Measurements from ENCODE around the gene COL1A1. TPM values are rescaled to one million over a fixed set of nuclear protein-coding genes. Genes with fewer than 3 reads are reported as not detected.
A peak's percentile ranks its signal among the peaks of the same experiment; 100 is the strongest.

The COL1A1 gene
- total and polyA plus RNA-seq, 2 experiments from 2014 or later = 6,472 to 15,283 TPM

DNA sequence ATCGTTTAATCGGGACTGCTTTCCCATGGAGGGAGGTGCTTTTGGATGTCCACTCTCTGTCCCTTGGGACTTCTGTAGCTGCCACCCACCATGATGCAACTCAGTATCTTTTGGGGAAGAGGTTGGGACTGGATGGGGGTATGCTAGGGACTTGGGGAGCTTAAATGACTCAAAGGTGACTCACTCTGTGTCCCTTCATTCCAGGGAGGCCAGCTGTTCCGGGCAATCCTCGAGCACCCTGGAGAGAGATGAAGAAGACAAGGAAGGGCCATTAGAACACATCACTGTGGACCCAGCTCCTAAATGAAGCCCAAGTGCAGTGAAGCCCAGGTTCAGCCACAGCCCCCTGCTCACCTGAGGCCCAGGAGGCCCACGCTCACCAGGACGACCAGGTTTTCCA, 4.6 kb downstream of the COL1A1 start:
- Histone ChIP-seq H3K4me3 (peak overlapping the region; percentile 99), H2AFZ (no peak overlapping the region), H3F3A (ENCODE audit: insufficient read depth) (peaks cover 71% of the 10 kb centered on the region), H3K9me3 (ENCODE audit: low read depth) (no peaks in the 10 kb centered on the region), H3K27me3 (replicated peaks; ENCODE audit: insufficient read depth) (no peaks in the 10 kb centered on the region), H4K20me1 (ENCODE audit: insufficient read depth) (no peaks in the 10 kb centered on the region), H3K4me1 (ENCODE audit: insufficient read depth) (peaks cover 60% of the 10 kb centered on the region), H3K9me2 (ENCODE audit: insufficient read depth) (no peaks in the 10 kb centered on the region), H3K27ac (peak overlapping the region; percentile 100), H3K79me2 (ENCODE audit: insufficient read depth) (peaks cover 98% of the 10 kb centered on the region), H3K9ac (peak overlapping the region; percentile 100), H3K4me2 (ENCODE audit: unreplicated experiment) (peak overlapping the region; percentile 94), H3K36me3 (ENCODE audit: low read depth) (peaks cover 76% of the 10 kb centered on the region)
- in situ Hi-C loops (cut with MboI) = no loop called here
- TF ChIP-seq EZH2phosphoT487 (IDR thresholded peaks at IDR 0.05; ENCODE audit: insufficient read depth, low read depth) (no peak), EZH2 (IDR thresholded peaks at IDR 0.05; ENCODE audit: insufficient read depth, poor library complexity, severe bottlenecking) (no peak)
- DNase-seq = peak; percentile 92
- 0 to 2% methylated on average over 6 of the region's 6 CpGs for WGBS, 2 experiments (ENCODE audit: low coverage in 1 of 2, low lambda C conversion rate in 2 of 2, missing lambda C conversion rate in 2 of 2)

DNA sequence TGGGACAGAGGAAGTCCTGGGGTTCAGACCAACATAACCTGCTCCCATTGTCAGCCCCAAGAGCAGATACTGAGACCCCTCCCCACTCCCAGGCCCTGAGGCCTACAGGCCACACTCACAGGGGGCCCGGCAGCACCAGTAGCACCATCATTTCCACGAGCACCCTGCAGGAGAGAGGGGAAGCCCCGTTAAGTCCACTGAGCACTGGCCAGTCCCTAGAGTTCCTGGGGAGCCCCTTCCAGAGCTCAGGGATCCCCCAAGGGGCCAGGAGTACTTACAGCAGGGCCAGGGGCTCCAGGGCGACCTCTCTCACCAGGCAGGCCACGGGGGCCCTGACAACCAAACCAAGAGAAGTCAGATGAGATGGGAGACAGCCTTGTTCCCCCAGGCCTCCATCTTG, 5.4 kb downstream of the COL1A1 start:
- H3K9ac ChIP-seq = peak overlapping the region; percentile 100
- H3K36me3 ChIP-seq (ENCODE audit: low read depth) = peaks cover 79% of the 10 kb centered on the region
- H3K4me3 ChIP-seq = peak overlapping the region; percentile 99
- peaks cover 66% of the 10 kb centered on the region for H3K4me1 ChIP-seq (ENCODE audit: insufficient read depth)
- no peaks in the 10 kb centered on the region for H4K20me1 ChIP-seq (ENCODE audit: insufficient read depth)
- peak overlapping the region; percentile 100 for H3K27ac ChIP-seq
- no peaks in the 10 kb centered on the region for H3K27me3 ChIP-seq (replicated peaks; ENCODE audit: insufficient read depth)
- peak overlapping the region; percentile 94 for H3K4me2 ChIP-seq (ENCODE audit: unreplicated experiment)
- DNase-seq = peak; percentile 53
- no peaks in the 10 kb centered on the region for H3K9me2 ChIP-seq (ENCODE audit: insufficient read depth)
- no peak overlapping the region for H2AFZ ChIP-seq
- peaks cover 76% of the 10 kb centered on the region for H3F3A ChIP-seq (ENCODE audit: insufficient read depth)
- peaks cover 96% of the 10 kb centered on the region for H3K79me2 ChIP-seq (ENCODE audit: insufficient read depth)
- no peaks in the 10 kb centered on the region for H3K9me3 ChIP-seq (ENCODE audit: low read depth)
- WGBS, 2 experiments (ENCODE audit: low coverage in 1 of 2, low lambda C conversion rate in 2 of 2, missing lambda C conversion rate in 2 of 2) = 0 to 7% methylated on average over 4 to 5 of the region's 5 CpGs
- TF ChIP-seq EZH2phosphoT487 (IDR thresholded peaks at IDR 0.05; ENCODE audit: insufficient read depth, low read depth) (no peak), EZH2 (IDR thresholded peaks at IDR 0.05; ENCODE audit: insufficient read depth, poor library complexity, severe bottlenecking) (no peak)
- in situ Hi-C loops (cut with MboI) = no loop called here

DNA sequence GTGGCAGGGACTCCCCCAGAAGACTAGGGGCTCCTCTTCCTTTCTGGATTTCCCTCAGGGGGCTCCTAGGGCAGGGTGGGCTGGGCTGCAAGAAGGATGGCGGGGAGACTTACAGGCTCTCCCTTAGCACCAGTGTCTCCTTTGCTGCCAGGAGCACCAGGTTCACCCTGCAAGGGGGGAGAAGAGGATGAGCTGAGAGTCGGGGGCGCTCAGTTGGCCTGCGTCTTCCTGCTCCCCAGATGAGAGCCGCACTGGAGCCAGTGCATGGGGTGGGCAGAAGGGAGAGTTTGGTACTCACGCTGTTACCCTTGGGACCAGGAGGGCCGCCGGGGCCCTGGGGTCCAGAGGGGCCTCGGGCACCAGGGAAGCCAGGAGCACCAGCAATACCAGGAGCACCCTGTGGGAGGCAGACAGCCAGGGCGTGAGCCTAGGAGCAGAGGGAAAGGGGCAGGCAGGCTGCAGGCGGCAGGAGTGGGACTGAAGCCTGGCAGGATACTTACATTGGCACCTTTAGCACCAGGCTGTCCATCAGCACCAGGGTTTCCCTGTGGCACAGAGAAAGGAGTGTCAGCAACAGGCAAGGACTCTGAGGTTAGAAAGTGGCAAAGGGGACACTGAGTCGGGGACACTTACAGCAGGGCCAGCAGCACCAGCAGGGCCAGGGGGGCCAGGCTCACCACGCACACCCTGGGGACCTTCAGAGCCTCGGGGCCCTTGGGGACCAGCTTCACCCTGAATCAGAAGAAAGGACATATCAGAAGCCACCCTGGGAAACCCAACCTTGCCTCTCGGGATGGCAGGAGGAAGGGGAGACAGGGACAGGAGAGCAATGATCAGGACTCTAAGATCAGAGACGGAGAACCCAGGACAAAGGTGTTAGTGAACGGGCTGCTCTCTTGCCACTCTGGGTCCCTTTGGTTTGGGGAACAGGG, 6.2 kb downstream of the COL1A1 start:
- Histone ChIP-seq H3K27me3 (replicated peaks; ENCODE audit: insufficient read depth) (no peaks in the 10 kb centered on the region), H3K4me3 (peak overlapping the region; percentile 99), H3F3A (ENCODE audit: insufficient read depth) (peaks cover 83% of the 10 kb centered on the region), H3K9ac (peak overlapping the region; percentile 100), H3K9me3 (ENCODE audit: low read depth) (no peaks in the 10 kb centered on the region), H3K4me2 (ENCODE audit: unreplicated experiment) (peak overlapping the region; percentile 94), H3K79me2 (ENCODE audit: insufficient read depth) (peaks cover 88% of the 10 kb centered on the region), H3K36me3 (ENCODE audit: low read depth) (peaks cover 82% of the 10 kb centered on the region), H3K27ac (peak overlapping the region; percentile 100), H4K20me1 (ENCODE audit: insufficient read depth) (no peaks in the 10 kb centered on the region), H3K9me2 (ENCODE audit: insufficient read depth) (no peaks in the 10 kb centered on the region), H2AFZ (no peak overlapping the region), H3K4me1 (ENCODE audit: insufficient read depth) (peaks cover 72% of the 10 kb centered on the region)
- in situ Hi-C loops (cut with MboI) = no loop called here
- WGBS, 2 experiments (ENCODE audit: low coverage in 1 of 2, low lambda C conversion rate in 2 of 2, missing lambda C conversion rate in 2 of 2) = 18 to 19% methylated on average over 13 to 16 of the region's 17 CpGs
- TF ChIP-seq EZH2 (IDR thresholded peaks at IDR 0.05; ENCODE audit: insufficient read depth, poor library complexity, severe bottlenecking) = no peak
- DNase-seq = peak; percentile 84

DNA sequence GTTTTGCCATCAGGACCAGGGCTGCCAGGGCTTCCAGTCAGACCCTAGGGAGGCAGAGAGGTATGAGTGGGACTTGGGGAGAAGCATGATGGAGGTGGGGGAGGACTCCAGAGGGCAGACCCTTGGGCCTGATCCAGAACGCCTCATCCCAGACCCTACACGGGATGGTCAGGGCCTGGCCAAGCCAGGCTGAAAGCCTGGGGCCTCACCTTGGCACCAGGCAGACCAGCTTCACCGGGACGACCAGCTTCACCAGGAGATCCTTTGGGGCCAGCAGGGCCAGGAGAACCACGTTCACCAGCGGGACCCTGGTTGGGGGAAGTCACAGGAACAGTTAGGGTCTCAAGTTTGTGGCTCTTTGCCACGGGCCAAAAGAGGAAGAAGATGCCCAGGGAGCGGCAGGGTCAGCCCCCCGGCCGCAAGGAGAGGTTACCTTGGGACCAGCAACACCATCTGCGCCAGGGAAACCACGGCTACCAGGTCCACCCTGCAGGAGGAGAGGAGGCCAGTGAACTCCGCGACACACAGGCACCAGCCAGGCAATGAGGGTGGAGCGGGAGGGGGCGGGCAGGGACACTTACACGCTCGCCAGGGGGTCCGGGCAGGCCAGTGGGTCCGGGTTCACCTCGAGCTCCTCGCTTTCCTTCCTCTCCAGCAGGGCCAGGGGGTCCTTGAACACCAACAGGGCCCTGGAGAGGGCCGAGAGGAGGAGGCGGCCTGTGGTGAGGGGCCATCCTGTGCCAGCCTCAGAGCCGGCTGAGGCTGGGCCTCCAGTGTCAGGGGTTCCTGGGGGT, 7.1 kb downstream of the COL1A1 start:
- DNase-seq = peak; percentile 55
- H3K4me3 ChIP-seq = peak overlapping the region; percentile 99
- in situ Hi-C loops (cut with MboI) = no loop called here

More for the DNA sequence above, 7.1 kb downstream of the COL1A1 start:
- peaks cover 79% of the 10 kb centered on the region for H3K79me2 ChIP-seq (ENCODE audit: insufficient read depth)
- H4K20me1 ChIP-seq (ENCODE audit: insufficient read depth) = no peaks in the 10 kb centered on the region
- H3K9ac ChIP-seq = peak overlapping the region; percentile 100
- peak overlapping the region; percentile 94 for H3K4me2 ChIP-seq (ENCODE audit: unreplicated experiment)
- H3F3A ChIP-seq (ENCODE audit: insufficient read depth) = peaks cover 91% of the 10 kb centered on the region
- H2AFZ ChIP-seq = no peak overlapping the region
- no peaks in the 10 kb centered on the region for H3K9me3 ChIP-seq (ENCODE audit: low read depth)
- peaks cover 79% of the 10 kb centered on the region for H3K4me1 ChIP-seq (ENCODE audit: insufficient read depth)
- H3K27ac ChIP-seq = peak overlapping the region; percentile 100
- no peaks in the 10 kb centered on the region for H3K27me3 ChIP-seq (replicated peaks; ENCODE audit: insufficient read depth)
- TF ChIP-seq EZH2phosphoT487 (IDR thresholded peaks at IDR 0.05; ENCODE audit: insufficient read depth, low read depth) (no peak), EZH2 (IDR thresholded peaks at IDR 0.05; ENCODE audit: insufficient read depth, poor library complexity, severe bottlenecking) (no peak)
- 20 to 25% methylated on average over 19 to 25 of the region's 25 CpGs for WGBS, 2 experiments (ENCODE audit: low coverage in 1 of 2, low lambda C conversion rate in 2 of 2, missing lambda C conversion rate in 2 of 2)
- H3K36me3 ChIP-seq (ENCODE audit: low read depth) = peaks cover 79% of the 10 kb centered on the region
- no peaks in the 10 kb centered on the region for H3K9me2 ChIP-seq (ENCODE audit: insufficient read depth)
